WTC11 (cell line): ENCODE results near the gene KRT9.

Source experiments
- CTCF ChIP-seq: fragments of 200-600 bp; IDR thresholded peaks from 2 replicates; pipeline ENCODE4 v1.8.0; 2022; ENCODE audit warnings: antibody characterized with exemption
- JUN ChIP-seq: sonication (generic); formaldehyde crosslinking; IDR thresholded peaks from 2 replicates; pipeline ENCODE4 v1.8.0; 2023; ENCODE audit warnings: mild to moderate bottlenecking, missing genetic modification reagents
- KAT7 ChIP-seq: sonication (generic); formaldehyde crosslinking; IDR thresholded peaks from 2 replicates; pipeline ENCODE4 v1.8.1; 2023; ENCODE audit warnings: missing genetic modification reagents, mild to moderate bottlenecking, borderline replicate concordance
- NR3C1 ChIP-seq: sonication (generic); formaldehyde crosslinking; conservative IDR thresholded peaks from 2 replicates; pipeline ENCODE4 v1.8.1; 2023; ENCODE audit warnings: low read depth, mild to moderate bottlenecking, missing genetic modification reagents
- ZNF263 ChIP-seq: sonication (generic); formaldehyde crosslinking; IDR thresholded peaks from 2 replicates; pipeline ENCODE4 v1.8.1; 2022; ENCODE audit warnings: low read depth, mild to moderate bottlenecking, moderate library complexity, missing genetic modification reagents

GRCh38 chr17:41599680-41600079, 27.8 kb upstream of the KRT9 start:
- TF ChIP-seq CTCF = no peak
- no peak for TF ChIP-seq ZNF263 (CRISPR knock-in tag)
- TF ChIP-seq JUN (CRISPR knock-in tag) = no peak
- no peak for TF ChIP-seq NR3C1 (CRISPR knock-in tag)
- TF ChIP-seq KAT7 (CRISPR knock-in tag) = no peak
